Esophagus (tissue), 2 donors: ENCODE results near the gene ZNF691. TPM values are rescaled to one million over a fixed set of nuclear protein-coding genes. Genes with fewer than 3 reads are reported as not detected.

Experiments
- H3K27ac ChIP-seq, 2 donors: one replicate each; pipeline ENCODE4 v1.5.1; 2013; ENCODE audit warnings: low read depth in 2 of 2, mild to moderate bottlenecking in 2 of 2, inconsistent platforms in 1 of 2, low read length in 1 of 2, moderate library complexity in 1 of 2
- H3K27me3 ChIP-seq, 2 donors: one replicate each; pipeline ENCODE4 v1.6.1; 2013; ENCODE audit warnings: low read length in 2 of 2, control low read depth in 1 of 2, mild to moderate bottlenecking in 1 of 2; ENCODE audit not compliant: insufficient read depth in 2 of 2, control insufficient read depth in 1 of 2
- H3K36me3 ChIP-seq, 2 donors: one replicate each; pipeline ENCODE4 v1.6.1; 2013; ENCODE audit warnings: low read length in 1 of 2; ENCODE audit not compliant: control insufficient read depth in 2 of 2, insufficient read depth in 2 of 2
- H3K4me1 ChIP-seq, 2 donors: one replicate each; pipeline ENCODE4 v1.6.1; 2013; ENCODE audit warnings: low read length in 1 of 2; ENCODE audit not compliant: control insufficient read depth in 2 of 2, insufficient read depth in 2 of 2
- H3K4me3 ChIP-seq, 2 donors: one replicate each; pipeline ENCODE4 v1.5.1; 2013; ENCODE audit warnings: low read length in 2 of 2, mild to moderate bottlenecking in 2 of 2, low read depth in 1 of 2, moderate library complexity in 1 of 2
- H3K9me3 ChIP-seq, 2 donors: one replicate each; pipeline ENCODE4 v1.6.1; 2013; ENCODE audit warnings: mild to moderate bottlenecking in 2 of 2, low read depth in 1 of 2, low read length in 1 of 2, moderate library complexity in 1 of 2; ENCODE audit not compliant: control insufficient read depth in 2 of 2, insufficient read depth in 1 of 2
- WGBS, 2 donors: extraction: QIAGEN DNeasy Blood & Tissue Kit; methylation state at CpG; one replicate each; pipeline ENCODE4 v1.1.7; 2013; 5-methylcytosine and 5-hydroxymethylcytosine counted together
- polyA plus RNA-seq, 2 donors: library from polyadenylated mRNA; stranded (reverse); fragments of 200-250 nt; gene quantifications; one replicate each; pipeline ENCODE4 v1.2.3, GENCODE V29; 2013
- donor health status: healthy with polysubstance abuse.
- donor health status: Bipolar disorder and iron deficiency.

Gene ZNF691
- polyA plus RNA-seq, 2 donors: 4.4 to 5.7 TPM

DNA sequence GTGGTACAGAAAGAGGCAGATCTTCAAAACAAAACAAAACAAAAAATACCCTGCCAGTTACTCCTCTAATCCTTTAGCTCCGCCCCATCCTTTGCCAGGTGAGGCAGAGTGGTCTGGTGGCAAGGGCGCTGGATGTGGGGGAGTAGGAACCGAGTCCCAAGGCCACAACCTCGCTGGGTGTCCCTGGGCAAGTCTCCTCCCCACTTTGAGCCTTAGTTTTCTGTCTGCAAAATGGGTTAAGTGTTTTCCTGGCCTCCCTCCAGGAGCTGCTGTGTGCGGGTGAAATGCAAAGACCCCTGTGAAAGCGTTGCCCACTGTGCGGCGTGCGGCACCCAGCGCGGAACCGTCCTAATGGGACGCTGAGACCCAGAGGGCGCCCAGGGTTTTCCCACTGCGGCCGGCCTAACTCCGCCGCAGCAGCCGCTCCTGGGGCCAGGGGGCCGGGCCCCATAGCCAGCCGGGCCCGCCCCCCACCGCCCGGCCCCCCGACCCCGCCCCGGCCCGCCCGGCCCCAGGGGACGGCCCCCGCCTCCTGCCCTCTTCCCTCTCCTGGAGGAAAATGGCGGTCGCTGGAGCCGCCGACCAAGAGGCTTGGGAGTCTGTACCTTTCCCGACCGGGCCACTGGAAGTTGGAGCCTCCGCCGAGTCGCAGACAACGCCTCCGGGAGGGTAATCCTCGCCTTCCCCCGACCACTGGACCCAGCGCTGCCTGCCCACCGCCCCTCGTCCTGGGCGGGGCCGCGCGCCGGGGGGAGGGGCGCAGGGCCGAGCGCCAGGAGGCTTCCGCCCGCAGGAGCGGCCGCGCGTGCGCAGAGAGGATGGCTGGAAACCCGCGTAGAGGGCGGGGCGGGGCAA, 29.6 kb upstream of the ZNF691 start, which contains the start of the genes ERMAP and SVBP:
ERMAP (plus strand) TSS at position 538 of the 855 bp plus-strand sequence. CDS start 13,327 bp downstream, outside the sequence.
SVBP (minus strand) TSS at position 813 of the 855 bp plus-strand sequence. CDS start 853 bp downstream, outside the sequence.
- WGBS, 2 donors: 1% methylated on average over 59 to 66 of the region's 66 CpGs
- Histone ChIP-seq H3K4me1 (peaks cover 0 to 5% of the 10 kb centered on the region in 2 donors), H3K27me3 (no peaks in the 10 kb centered on the region), H3K27ac (peak within 1 kb of the TSS; percentile 98 to 99), H3K4me3 (peak within 1 kb of the TSS; percentile 74 to 76), H3K9me3 (no peaks in the 10 kb centered on the region), H3K36me3 (no peaks in the 10 kb centered on the region)

DNA sequence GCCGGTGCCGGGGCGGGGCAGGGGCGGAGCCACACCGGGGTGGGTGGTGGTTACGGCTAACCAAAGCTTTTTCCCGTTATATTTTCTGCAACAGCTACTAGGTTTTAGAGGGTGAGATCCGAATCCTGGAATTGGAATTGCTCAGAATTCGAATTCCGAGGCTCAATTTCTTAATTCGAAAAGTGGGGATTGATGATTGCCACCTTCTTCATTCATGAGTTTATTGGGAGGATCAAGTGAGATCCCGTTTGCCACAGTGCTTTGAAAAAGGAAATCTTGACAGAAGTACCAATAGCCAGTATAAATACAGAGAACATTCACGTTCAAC, 29.0 kb upstream of the ZNF691 start:
- Histone ChIP-seq H3K27ac (no peak overlapping the region), H3K4me1 (peaks cover 0 to 5% of the 10 kb centered on the region in 2 donors), H3K9me3 (no peaks in the 10 kb centered on the region), H3K4me3 (peak overlapping the region in 1 of 2 donors; percentile 76), H3K36me3 (no peaks in the 10 kb centered on the region), H3K27me3 (no peaks in the 10 kb centered on the region)
- WGBS, 2 donors: 1% methylated on average over 13 of the region's 13 CpGs

DNA sequence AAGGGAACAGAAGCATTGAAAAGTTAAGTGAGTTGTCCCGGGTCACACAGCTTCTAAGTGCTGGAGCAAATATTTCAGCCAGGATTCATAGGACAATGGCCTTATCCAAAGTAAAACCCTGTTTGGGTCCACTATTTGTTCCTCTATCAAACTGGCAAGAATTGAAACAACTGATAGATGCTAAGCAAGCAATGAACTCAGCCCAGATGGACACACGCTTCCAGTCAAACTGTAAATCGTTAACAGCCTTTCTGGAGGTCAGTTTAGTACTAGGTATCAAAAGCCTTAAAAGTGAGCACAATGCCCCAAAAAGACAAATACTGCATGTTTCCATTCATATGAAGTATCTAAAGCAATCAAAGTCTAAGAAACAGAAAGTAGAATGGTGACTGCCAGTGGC, 28.4 kb upstream of the ZNF691 start:
- WGBS, 2 donors: 85 to 96% methylated on average over 3 of the region's 3 CpGs
- H3K4me1 ChIP-seq: peaks cover 0 to 5% of the 10 kb centered on the region in 2 donors
- peak overlapping the region in 1 of 2 donors; percentile 76 for H3K4me3 ChIP-seq
- H3K36me3 ChIP-seq: no peaks in the 10 kb centered on the region
- no peaks in the 10 kb centered on the region for H3K9me3 ChIP-seq
- no peak overlapping the region for H3K27ac ChIP-seq
- H3K27me3 ChIP-seq: no peaks in the 10 kb centered on the region

DNA sequence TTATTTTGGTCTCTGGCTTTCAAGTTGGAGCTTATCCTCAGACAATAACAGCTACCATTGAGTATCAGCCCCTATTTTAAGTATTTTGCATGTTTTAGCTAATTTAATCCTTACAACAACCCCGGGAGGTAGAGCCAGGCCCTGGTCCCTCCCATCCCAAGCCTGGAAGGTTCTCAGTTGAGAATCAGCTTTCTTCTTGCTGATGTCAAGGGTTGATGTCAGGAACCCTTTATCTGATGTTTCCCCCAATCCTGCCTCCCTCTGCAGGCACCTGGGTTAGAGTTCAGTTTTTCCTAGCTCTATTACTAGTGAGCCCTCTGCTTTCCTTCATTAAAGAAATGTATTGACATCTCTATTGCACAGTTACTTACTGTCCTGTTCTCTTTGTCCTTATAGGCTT, 25.6 kb upstream of the ZNF691 start:
- Histone ChIP-seq H3K9me3 (no peaks in the 10 kb centered on the region), H3K27ac (no peak overlapping the region), H3K4me3 (no peak overlapping the region), H3K27me3 (no peaks in the 10 kb centered on the region), H3K4me1 (peaks cover 0 to 5% of the 10 kb centered on the region in 2 donors), H3K36me3 (no peaks in the 10 kb centered on the region)
- 50 to 61% methylated on average over 1 of the region's 1 CpG for WGBS, 2 donors

DNA sequence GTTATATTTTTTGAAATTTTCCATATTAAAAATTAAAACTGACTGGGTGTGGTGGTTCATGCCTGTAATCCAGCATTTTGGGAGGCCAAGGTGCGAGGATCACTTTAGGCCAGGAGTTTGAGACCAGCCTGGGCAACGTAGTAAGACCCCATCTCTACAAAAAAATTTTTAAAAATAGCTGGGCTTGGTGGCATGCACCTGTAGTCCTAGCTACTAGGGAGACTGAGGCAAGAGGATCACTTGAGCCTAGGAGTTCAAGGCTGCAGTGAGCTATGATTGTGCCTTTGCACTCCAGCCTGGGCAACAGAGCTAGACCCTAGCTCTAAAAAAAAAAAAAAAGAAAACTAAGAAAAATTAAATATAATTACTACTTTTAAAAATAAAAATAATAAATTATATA, 24.7 kb upstream of the ZNF691 start:
- 94 to 98% methylated on average over 2 of the region's 2 CpGs for WGBS, 2 donors
- Histone ChIP-seq H3K9me3 (no peaks in the 10 kb centered on the region), H3K36me3 (no peaks in the 10 kb centered on the region), H3K4me3 (no peak overlapping the region), H3K4me1 (no peaks in the 10 kb centered on the region), H3K27me3 (no peaks in the 10 kb centered on the region), H3K27ac (no peak overlapping the region)

DNA sequence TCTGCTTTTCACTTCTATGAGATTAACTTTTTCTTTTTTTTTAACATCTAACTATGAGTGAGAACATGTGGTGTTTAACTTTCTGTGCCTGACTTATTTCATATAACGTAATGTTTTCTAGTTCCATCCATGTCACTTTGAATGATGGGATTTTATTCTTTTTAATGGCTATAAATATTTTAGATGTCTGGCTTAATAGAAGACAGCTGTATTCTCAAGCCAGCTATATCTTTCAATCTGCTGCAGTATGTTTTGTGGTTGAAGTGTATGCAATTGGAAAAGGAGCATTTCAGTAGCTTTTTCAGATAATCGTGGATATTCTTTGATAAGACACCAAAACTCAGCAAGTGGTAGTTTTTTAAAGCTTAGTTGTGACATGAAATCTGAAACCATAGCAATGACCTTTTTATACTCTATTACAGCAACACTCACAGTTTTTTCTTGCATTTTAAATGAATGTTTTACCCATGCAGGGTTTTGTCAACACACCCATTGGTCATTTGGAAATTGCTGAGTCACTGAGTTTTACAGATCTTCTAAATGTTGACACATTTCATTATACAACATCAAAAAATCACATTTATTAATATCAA, 23.5 kb upstream of the ZNF691 start:
- Histone ChIP-seq H3K4me3 (no peak overlapping the region), H3K36me3 (no peaks in the 10 kb centered on the region), H3K27ac (no peak overlapping the region), H3K27me3 (no peaks in the 10 kb centered on the region), H3K4me1 (no peaks in the 10 kb centered on the region), H3K9me3 (no peaks in the 10 kb centered on the region)
- 46 to 49% methylated on average over 2 of the region's 2 CpGs for WGBS, 2 donors

DNA sequence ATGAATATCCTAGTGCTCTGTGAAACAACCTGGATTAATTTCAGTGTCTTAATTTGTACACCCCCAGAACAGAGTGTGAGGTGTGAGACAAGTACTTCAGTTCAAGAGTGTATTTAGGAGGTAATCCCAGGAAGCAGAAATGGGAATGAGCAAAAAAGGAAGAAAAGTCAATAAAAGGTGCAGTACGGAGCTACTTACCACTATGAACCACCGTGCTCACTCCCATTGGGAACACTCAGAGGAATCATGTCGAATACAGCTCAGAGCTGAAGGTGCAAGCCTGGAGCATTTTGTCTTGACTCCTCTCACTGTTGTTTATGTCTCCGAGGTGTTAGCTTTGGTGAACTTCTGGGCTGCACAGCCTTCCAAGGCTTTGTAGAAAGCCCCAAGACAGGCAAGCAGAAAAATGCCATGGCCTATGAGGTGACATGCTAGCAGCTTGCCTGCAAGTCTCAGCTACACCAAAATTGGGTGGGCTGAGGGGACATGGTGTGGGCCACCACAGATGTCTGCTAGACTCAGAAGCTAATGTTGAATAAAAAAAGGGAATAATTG, 21.9 kb upstream of the ZNF691 start:
- Histone ChIP-seq H3K27me3 (no peaks in the 10 kb centered on the region), H3K4me1 (no peaks in the 10 kb centered on the region), H3K27ac (no peak overlapping the region), H3K4me3 (no peak overlapping the region), H3K9me3 (no peaks in the 10 kb centered on the region), H3K36me3 (no peaks in the 10 kb centered on the region)
- 97% methylated on average over 4 of the region's 4 CpGs for WGBS, 2 donors

DNA sequence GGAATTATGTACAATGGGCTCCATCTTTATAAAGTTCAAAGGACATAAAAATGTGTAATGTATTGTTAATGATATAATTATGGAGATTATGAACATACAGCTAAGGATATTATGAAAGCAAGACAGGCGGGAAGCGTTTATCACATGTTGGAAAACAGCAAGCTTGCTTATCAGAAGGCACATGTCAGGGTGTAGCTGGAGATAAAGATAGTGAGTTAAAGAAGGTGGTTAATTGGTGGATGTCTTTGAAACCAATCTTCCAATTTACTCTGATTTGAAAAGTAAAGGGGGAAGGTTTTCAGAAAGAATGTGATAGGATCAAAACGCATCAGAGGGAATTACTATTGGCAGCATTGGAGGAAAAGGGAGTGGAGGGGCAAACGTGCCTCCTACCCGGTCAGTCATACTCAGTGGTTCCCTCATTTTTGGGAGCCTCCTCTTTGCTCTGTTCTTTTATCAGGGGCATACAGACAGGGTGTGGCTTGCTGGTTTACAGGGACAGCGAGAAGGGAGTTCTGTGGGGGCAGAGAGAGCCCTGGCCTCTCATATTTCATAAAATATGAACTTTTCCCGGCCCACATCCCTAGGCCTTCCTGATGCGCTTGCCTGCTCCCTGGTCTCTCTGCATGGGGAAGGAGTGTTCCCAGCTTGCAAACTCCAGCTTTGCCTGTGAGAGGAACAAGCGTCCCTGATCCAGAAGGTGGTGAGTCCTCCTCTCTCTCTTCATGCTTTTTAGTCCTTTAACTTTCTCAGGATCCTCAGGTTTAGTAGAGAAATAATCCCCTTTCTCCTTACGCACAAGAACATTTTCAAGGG, 21.2 kb upstream of the ZNF691 start:
- no peak overlapping the region for H3K27ac ChIP-seq
- H3K27me3 ChIP-seq: no peaks in the 10 kb centered on the region
- WGBS, 2 donors: 85 to 86% methylated on average over 10 of the region's 10 CpGs
- H3K36me3 ChIP-seq: peaks cover 0 to 1% of the 10 kb centered on the region in 2 donors
- H3K4me3 ChIP-seq: no peak overlapping the region
- no peaks in the 10 kb centered on the region for H3K9me3 ChIP-seq
- no peaks in the 10 kb centered on the region for H3K4me1 ChIP-seq

DNA sequence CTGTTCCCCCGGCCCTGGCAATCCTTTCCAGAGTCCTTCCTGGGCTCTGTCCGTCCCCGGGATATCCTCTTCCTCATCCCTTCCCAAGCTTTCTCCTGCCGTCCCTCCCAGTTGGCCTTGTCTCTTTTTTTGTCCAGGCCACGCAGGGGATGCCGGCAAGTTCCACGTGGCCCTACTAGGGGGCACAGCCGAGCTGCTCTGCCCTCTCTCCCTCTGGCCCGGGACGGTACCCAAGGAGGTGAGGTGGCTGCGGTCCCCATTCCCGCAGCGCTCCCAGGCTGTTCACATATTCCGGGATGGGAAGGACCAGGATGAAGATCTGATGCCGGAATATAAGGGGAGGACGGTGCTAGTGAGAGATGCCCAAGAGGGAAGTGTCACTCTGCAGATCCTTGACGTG, 15.8 kb upstream of the ZNF691 start:
- Histone ChIP-seq H3K27me3 (no peaks in the 10 kb centered on the region), H3K4me3 (no peak overlapping the region), H3K36me3 (peaks cover 0 to 7% of the 10 kb centered on the region in 2 donors), H3K27ac (no peak overlapping the region), H3K4me1 (no peaks in the 10 kb centered on the region), H3K9me3 (no peaks in the 10 kb centered on the region)
- WGBS, 2 donors: 88 to 92% methylated on average over 17 of the region's 17 CpGs
